Astrocyte of the spinal cord (primary cell): ENCODE results near the gene SLC35A4.

Experiments
- DNase-seq: peaks from one replicate; pipeline ENCODE4 v3.0.0; 2011; ENCODE audit warnings: low read depth, low spot score
- H3K4me3 ChIP-seq: 2 replicates; pipeline ENCODE4 v1.5.1; 2011; ENCODE audit warnings: low read depth, mild to moderate bottlenecking, low read length, moderate library complexity
- in situ Hi-C: cut with HindIII; loops from 2 replicates; pipeline ENCODE4 v1.10.0; 2017; ENCODE audit warnings: low sequenced_read_pairs
- TF ChIP-seq, protein P1 (sequence below): IDR thresholded peaks from 2 replicates; pipeline ENCODE4 v1.5.1; 2012; ENCODE audit warnings: low read depth, mild to moderate bottlenecking, low read length, inconsistent platforms

Gene SLC35A4

GRCh38 chr5:140546851-140547507 is 17.6 kb upstream of the SLC35A4 start:
- no peak for DNase-seq
- H3K4me3 ChIP-seq, result no peak overlapping the region
- in situ Hi-C loops, result no loop called here
- TF ChIP-seq, protein P1, sequence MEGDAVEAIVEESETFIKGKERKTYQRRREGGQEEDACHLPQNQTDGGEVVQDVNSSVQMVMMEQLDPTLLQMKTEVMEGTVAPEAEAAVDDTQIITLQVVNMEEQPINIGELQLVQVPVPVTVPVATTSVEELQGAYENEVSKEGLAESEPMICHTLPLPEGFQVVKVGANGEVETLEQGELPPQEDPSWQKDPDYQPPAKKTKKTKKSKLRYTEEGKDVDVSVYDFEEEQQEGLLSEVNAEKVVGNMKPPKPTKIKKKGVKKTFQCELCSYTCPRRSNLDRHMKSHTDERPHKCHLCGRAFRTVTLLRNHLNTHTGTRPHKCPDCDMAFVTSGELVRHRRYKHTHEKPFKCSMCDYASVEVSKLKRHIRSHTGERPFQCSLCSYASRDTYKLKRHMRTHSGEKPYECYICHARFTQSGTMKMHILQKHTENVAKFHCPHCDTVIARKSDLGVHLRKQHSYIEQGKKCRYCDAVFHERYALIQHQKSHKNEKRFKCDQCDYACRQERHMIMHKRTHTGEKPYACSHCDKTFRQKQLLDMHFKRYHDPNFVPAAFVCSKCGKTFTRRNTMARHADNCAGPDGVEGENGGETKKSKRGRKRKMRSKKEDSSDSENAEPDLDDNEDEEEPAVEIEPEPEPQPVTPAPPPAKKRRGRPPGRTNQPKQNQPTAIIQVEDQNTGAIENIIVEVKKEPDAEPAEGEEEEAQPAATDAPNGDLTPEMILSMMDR, result no peak

- peak within 1 kb of the TSS; percentile 36 for H3K4me3 ChIP-seq
- peak; percentile 95 for DNase-seq
- in situ Hi-C loops, result no loop called here
- TF ChIP-seq, protein P1, result peak; percentile 51
These were observed 16.9 kb upstream of the SLC35A4 start, which contains the start of gene EIF4EBP3 for GRCh38 chr5:140547508-140548299. EIF4EBP3 (plus strand) TSS chr5:140547662; CDS start chr5:140547738, 76 bp downstream.

DNA sequence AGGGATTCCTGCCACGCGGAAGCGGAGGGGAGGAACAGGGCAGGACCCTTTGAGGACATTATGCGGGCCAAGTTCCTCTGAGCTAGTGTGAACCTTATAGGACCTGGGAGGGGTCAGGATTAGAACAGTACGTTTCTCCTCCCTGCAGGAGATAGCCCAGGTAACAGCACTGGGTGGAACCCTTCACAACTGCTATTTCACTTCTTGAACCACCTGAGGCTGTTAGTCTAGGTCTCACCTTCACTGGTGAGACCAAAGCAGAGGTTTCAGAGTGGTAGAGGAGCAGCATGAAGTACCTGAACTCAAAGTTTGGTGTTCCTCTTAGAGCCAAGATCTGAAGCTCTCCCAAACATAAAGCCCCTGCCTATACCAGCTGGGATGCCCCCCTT is 16.3 kb upstream of the SLC35A4 start:
- in situ Hi-C loops, result no loop called here
- TF ChIP-seq, protein P1, result no peak
- no peak for DNase-seq
- H3K4me3 ChIP-seq, result no peak overlapping the region

GRCh38 chr5:140548791-140549190 is 15.8 kb upstream of the SLC35A4 start:
- H3K4me3 ChIP-seq, result no peak overlapping the region
- TF ChIP-seq, protein P1, result no peak
- in situ Hi-C loops, result no loop called here
- DNase-seq, result no peak

DNA sequence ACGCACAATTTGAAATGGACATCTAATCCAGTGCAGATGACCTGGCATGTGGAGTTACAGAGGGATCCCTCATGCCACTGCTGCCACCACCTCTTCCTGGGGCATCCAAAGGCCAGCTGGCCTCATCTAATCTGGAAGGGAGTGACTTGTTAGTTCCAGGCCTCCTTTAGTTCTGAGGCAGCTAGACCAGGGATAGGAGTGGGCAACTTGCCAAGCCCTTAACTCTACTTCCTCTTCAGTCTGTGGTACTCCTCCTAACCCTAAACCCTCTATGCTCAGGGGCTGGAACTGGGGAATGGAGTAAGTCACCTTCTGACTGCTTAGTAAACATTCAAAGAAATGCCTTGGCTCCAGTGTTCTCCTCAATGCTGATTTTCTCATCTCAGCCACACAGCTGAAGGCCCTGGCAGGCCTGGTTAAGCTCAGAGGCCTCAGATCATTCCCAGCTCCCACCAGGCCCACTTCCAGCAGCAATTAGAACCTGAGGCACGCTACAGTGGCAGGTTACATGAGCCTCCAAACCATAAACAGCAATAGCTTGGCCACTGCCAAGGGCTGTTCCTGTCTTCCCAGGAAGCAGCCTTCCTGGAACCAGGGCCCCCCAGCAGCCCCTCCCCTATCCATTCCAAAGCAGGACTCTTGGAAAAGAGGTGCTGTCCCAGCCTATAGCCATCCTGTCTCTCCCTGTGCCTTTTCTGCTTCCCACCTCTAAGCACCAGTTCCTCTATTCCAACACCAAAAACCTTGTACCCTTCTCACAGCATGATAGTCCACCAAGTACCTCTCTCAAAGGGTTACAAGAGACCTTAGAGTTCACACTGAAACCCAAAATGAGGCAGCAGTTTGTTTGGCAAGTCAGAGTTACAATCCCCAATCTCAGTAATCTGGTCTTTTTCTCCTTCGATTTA is 15.1 kb upstream of the SLC35A4 start:
- H3K4me3 ChIP-seq, result no peak overlapping the region
- no peak for DNase-seq
- TF ChIP-seq, protein P1, result no peak
- in situ Hi-C loops, result no loop called here
